ENCODE measurements around the gene CAPG.

Gene CAPG

GRCh38 chr2:85354286-85355072 is 55.7 kb downstream of the CAPG start, which contains the start of the genes ELMOD3 and RETSAT:
Gene ELMOD3 (plus strand): TSS chr2:85354769. CDS start chr2:85357199, 2,430 bp downstream.
Gene RETSAT (minus strand): TSS chr2:85354528. CDS start chr2:85354507, 21 bp downstream.
- peak; percentile 94 to 96 for DNase-seq

- DNase-seq = peak; percentile 11 to 32
These were observed 56.3 kb downstream of the CAPG start for GRCh38 chr2:85353876-85354285.

DNA sequence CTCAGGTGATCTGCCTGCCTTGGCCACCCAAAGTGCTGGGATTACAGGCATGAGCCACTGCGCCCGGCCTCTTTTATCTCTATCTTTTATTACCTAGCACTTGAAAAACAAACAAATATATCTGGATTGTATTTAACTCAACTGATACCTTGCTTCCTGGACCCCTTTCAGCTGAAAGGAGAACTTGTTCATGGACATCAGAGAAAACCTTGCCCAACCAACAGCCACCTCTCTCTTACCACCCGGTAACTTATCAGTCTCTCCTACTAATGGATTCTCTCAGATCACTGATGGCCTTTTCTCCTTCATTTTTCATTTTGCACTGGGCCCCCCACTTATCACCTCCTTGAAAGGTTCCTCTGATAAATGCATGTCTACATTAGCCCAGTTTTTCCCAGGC is 62.6 kb downstream of the CAPG start:
- DNase-seq = no peak

All from activated CD4-positive, alpha-beta T cell treated with anti-CD3 and anti-CD28 coated beads, Interleukin-2, amount 50 U/mL, for 48 hours (primary cell).